Mesenchymal stem cell (in vitro differentiated cells and primary cell): ENCODE data around the gene MRPL38.
A peak's percentile ranks its signal among the peaks of the same experiment; 100 is the strongest.

Experiments used
- DNase-seq: peaks from one replicate; pipeline ENCODE4 v3.0.0-alpha.2; 2013
- H2AFZ ChIP-seq: one replicate; pipeline ENCODE4 v1.6.1; 2013; ENCODE audit warnings: low read depth, mild to moderate bottlenecking, control low read depth, inconsistent platforms, low read length, moderate library complexity
- H2AK5ac ChIP-seq: 2 replicates; pipeline ENCODE4 v1.6.1; 2013; ENCODE audit warnings: low read length, moderate library complexity, mild to moderate bottlenecking, inconsistent platforms; ENCODE audit not compliant: severe bottlenecking
- H2BK120ac ChIP-seq: one replicate; pipeline ENCODE4 v1.6.1; 2013; ENCODE audit warnings: low read depth, mild to moderate bottlenecking, inconsistent platforms, low read length, moderate library complexity
- H2BK12ac ChIP-seq, 2 experiments: one replicate each; pipeline ENCODE4 v1.6.1; 2013; ENCODE audit warnings: inconsistent platforms in 2 of 2, low read length in 2 of 2, mild to moderate bottlenecking in 2 of 2, moderate library complexity in 2 of 2, control low read depth in 1 of 2
- H2BK15ac ChIP-seq: one replicate; pipeline ENCODE4 v1.6.1; 2013; ENCODE audit warnings: mild to moderate bottlenecking, low read depth, inconsistent platforms; ENCODE audit not compliant: poor library complexity, severe bottlenecking
- H2BK5ac ChIP-seq: 2 replicates; pipeline ENCODE4 v1.6.1; 2013; ENCODE audit warnings: low read depth, mild to moderate bottlenecking, low read length, control low read depth, inconsistent platforms; ENCODE audit not compliant: poor library complexity, severe bottlenecking
- H3K14ac ChIP-seq, 2 experiments: one replicate each; pipeline ENCODE4 v1.6.1; 2013; ENCODE audit warnings: inconsistent platforms in 2 of 2, low read length in 2 of 2, control low read depth in 1 of 2, mild to moderate bottlenecking in 1 of 2, moderate library complexity in 1 of 2
- H3K18ac ChIP-seq, 2 experiments: one replicate each; pipeline ENCODE4 v1.6.1; 2013; ENCODE audit warnings: inconsistent platforms in 2 of 2, low read length in 2 of 2, control low read depth in 1 of 2, low read depth in 1 of 2, mild to moderate bottlenecking in 1 of 2
- H3K23ac ChIP-seq, 2 experiments: one replicate each; pipeline ENCODE4 v1.6.1; 2013; ENCODE audit warnings: inconsistent platforms in 2 of 2, low read length in 2 of 2, mild to moderate bottlenecking in 2 of 2, moderate library complexity in 2 of 2, control low read depth in 1 of 2
- H3K27ac ChIP-seq: 2 replicates; pipeline ENCODE4 v1.5.1; 2013; ENCODE audit warnings: mild to moderate bottlenecking, moderate library complexity, low read length, control low read depth, inconsistent platforms; ENCODE audit not compliant: poor library complexity, severe bottlenecking
- H3K27me3 ChIP-seq, 2 experiments: 2 replicates each; pipeline versions ENCODE4 v1.6.1 to v1.7.0; 2013; ENCODE audit warnings: low read length in 2 of 2, mild to moderate bottlenecking in 2 of 2, moderate library complexity in 2 of 2, control low read depth in 1 of 2, inconsistent platforms in 1 of 2; ENCODE audit not compliant: control insufficient read depth in 1 of 2, insufficient read depth in 1 of 2
- H3K36me3 ChIP-seq, 2 experiments: 2 replicates each; pipeline versions ENCODE4 v1.6.1 to v1.7.0; 2013; ENCODE audit warnings: low read length in 2 of 2, control low read depth in 1 of 2, inconsistent platforms in 1 of 2, low read depth in 1 of 2, mild to moderate bottlenecking in 1 of 2; ENCODE audit not compliant: insufficient read depth in 2 of 2, control insufficient read depth in 1 of 2
- H3K4ac ChIP-seq, 2 experiments: one replicate each; pipeline ENCODE4 v1.6.1; 2013; ENCODE audit warnings: inconsistent platforms in 2 of 2, low read length in 2 of 2, mild to moderate bottlenecking in 2 of 2, moderate library complexity in 2 of 2, control low read depth in 1 of 2, low read depth in 1 of 2
- H3K4me1 ChIP-seq: 2 replicates; pipeline ENCODE4 v1.6.1; 2013; ENCODE audit warnings: low read depth, low read length, control low read depth; ENCODE audit not compliant: control insufficient read depth, insufficient read depth
- H3K4me2 ChIP-seq: 2 replicates; pipeline ENCODE4 v1.6.1; 2013; ENCODE audit warnings: low read length, mild to moderate bottlenecking, inconsistent platforms; ENCODE audit not compliant: poor library complexity, severe bottlenecking
- H3K4me3 ChIP-seq, 2 experiments: 2 replicates each; pipeline versions ENCODE4 v1.5.1 to v1.7.0; 2013; ENCODE audit warnings: low read length in 2 of 2, mild to moderate bottlenecking in 2 of 2, control low read depth in 1 of 2, low read depth in 1 of 2; ENCODE audit not compliant: insufficient read depth in 1 of 2
- H3K79me1 ChIP-seq: replicated peaks from 2 replicates; pipeline ENCODE4 v1.6.1; 2013; ENCODE audit warnings: mild to moderate bottlenecking, control low read depth, low read length, inconsistent platforms; ENCODE audit not compliant: poor library complexity, severe bottlenecking
- H3K9ac ChIP-seq: 2 replicates; pipeline ENCODE4 v1.7.0; 2013; ENCODE audit warnings: mild to moderate bottlenecking, low read length, moderate library complexity
- H3K9me3 ChIP-seq: 2 replicates; pipeline ENCODE4 v1.7.0; 2013; ENCODE audit warnings: mild to moderate bottlenecking, low read length; ENCODE audit not compliant: control insufficient read depth
- H4K8ac ChIP-seq: one replicate; pipeline ENCODE4 v1.6.1; 2013; ENCODE audit warnings: inconsistent platforms, mild to moderate bottlenecking, low read length, moderate library complexity
- H4K91ac ChIP-seq: one replicate; pipeline ENCODE4 v1.6.1; 2013; ENCODE audit warnings: mild to moderate bottlenecking, low read length, inconsistent platforms
- WGBS: methylation state at CpG from one replicate; pipeline ENCODE4 v1.1.7; 2013; ENCODE audit warnings: mixed read lengths; 5-methylcytosine and 5-hydroxymethylcytosine counted together

MRPL38 gene

GRCh38 chr17:75922963-75923874 is 18.5 kb upstream of the MRPL38 start:
- H3K79me1 ChIP-seq, result no peaks in the 10 kb centered on the region
- 97% methylated on average over 19 of the region's 19 CpGs for WGBS
- H3K27me3 ChIP-seq, result no peaks in the 10 kb centered on the region
- no peak overlapping the region for H3K4me3 ChIP-seq
- no peak overlapping the region for H3K4me2 ChIP-seq
- no peak overlapping the region for H2BK5ac ChIP-seq
- DNase-seq, result no peak
- no peak overlapping the region for H3K4ac ChIP-seq
- no peak overlapping the region for H3K27ac ChIP-seq
- no peak overlapping the region for H3K18ac ChIP-seq
- H4K8ac ChIP-seq, result no peak overlapping the region
- H3K14ac ChIP-seq, result no peak overlapping the region
- H2BK120ac ChIP-seq, result no peak overlapping the region
- H4K91ac ChIP-seq, result no peak overlapping the region
- H2BK15ac ChIP-seq, result no peak overlapping the region
- no peaks in the 10 kb centered on the region for H3K9me3 ChIP-seq
- no peak overlapping the region for H2AK5ac ChIP-seq
- H3K4me1 ChIP-seq, result peaks cover 4% of the 10 kb centered on the region
- H2AFZ ChIP-seq, result peak overlapping the region; percentile 39
- H2BK12ac ChIP-seq, result no peak overlapping the region
- H3K9ac ChIP-seq, result no peak overlapping the region
- H3K23ac ChIP-seq, result no peak overlapping the region
- peaks cover 34 to 55% of the 10 kb centered on the region in 2 experiments for H3K36me3 ChIP-seq

- Histone ChIP-seq H4K8ac (no peak overlapping the region), H3K14ac (no peak overlapping the region), H3K27ac (no peak overlapping the region), H3K79me1 (no peaks in the 10 kb centered on the region), H2BK15ac (no peak overlapping the region), H3K18ac (no peak overlapping the region), H3K36me3 (peaks cover 42 to 52% of the 10 kb centered on the region in 2 experiments), H3K23ac (no peak overlapping the region), H4K91ac (no peak overlapping the region), H3K4me2 (no peak overlapping the region), H3K9ac (no peak overlapping the region), H3K4me3 (no peak overlapping the region), H2AK5ac (no peak overlapping the region), H2BK5ac (no peak overlapping the region), H2BK120ac (no peak overlapping the region), H3K4ac (no peak overlapping the region), H2AFZ (no peak overlapping the region), H2BK12ac (no peak overlapping the region), H3K4me1 (peaks cover 4% of the 10 kb centered on the region), H3K27me3 (no peaks in the 10 kb centered on the region), H3K9me3 (no peaks in the 10 kb centered on the region)
- DNase-seq, result no peak
- WGBS, result 89% methylated on average over 18 of the region's 18 CpGs
Observed at GRCh38 chr17:75922173-75922961, 17.7 kb upstream of the MRPL38 start.

- no peak overlapping the region for H2BK12ac ChIP-seq
- H3K9me3 ChIP-seq, result no peaks in the 10 kb centered on the region
- H2AFZ ChIP-seq, result no peak overlapping the region
- peak overlapping the region in 1 of 2 experiments; percentile 41 for H3K14ac ChIP-seq
- peaks cover 44% of the 10 kb centered on the region in 2 experiments for H3K36me3 ChIP-seq
- no peak overlapping the region for H3K23ac ChIP-seq
- H4K91ac ChIP-seq, result no peak overlapping the region
- no peak for DNase-seq
- no peak overlapping the region for H3K27ac ChIP-seq
- H2BK5ac ChIP-seq, result no peak overlapping the region
- no peak overlapping the region for H2BK15ac ChIP-seq
- peaks cover 4% of the 10 kb centered on the region for H3K4me1 ChIP-seq
- H3K4me3 ChIP-seq, result no peak overlapping the region
- no peak overlapping the region for H3K9ac ChIP-seq
- H4K8ac ChIP-seq, result no peak overlapping the region
- no peak overlapping the region for H2BK120ac ChIP-seq
- no peak overlapping the region for H3K4me2 ChIP-seq
- no peak overlapping the region for H3K18ac ChIP-seq
- H3K27me3 ChIP-seq, result no peaks in the 10 kb centered on the region
- H3K79me1 ChIP-seq, result no peaks in the 10 kb centered on the region
- 91% methylated on average over 15 of the region's 15 CpGs for WGBS
- no peak overlapping the region for H2AK5ac ChIP-seq
- H3K4ac ChIP-seq, result no peak overlapping the region
Observed at GRCh38 chr17:75921596-75921995, 16.9 kb upstream of the MRPL38 start.

- Histone ChIP-seq H3K36me3 (peaks cover 30 to 39% of the 10 kb centered on the region in 2 experiments), H2BK5ac (no peak overlapping the region), H2BK120ac (no peak overlapping the region), H4K91ac (no peak overlapping the region), H3K4me1 (peaks cover 4% of the 10 kb centered on the region), H4K8ac (no peak overlapping the region), H3K23ac (no peak overlapping the region), H2AFZ (no peak overlapping the region), H2BK12ac (no peak overlapping the region), H3K27ac (no peak overlapping the region), H2AK5ac (no peak overlapping the region), H3K4me3 (no peak overlapping the region), H2BK15ac (no peak overlapping the region), H3K14ac (no peak overlapping the region), H3K9me3 (no peaks in the 10 kb centered on the region), H3K79me1 (no peaks in the 10 kb centered on the region), H3K9ac (no peak overlapping the region), H3K4me2 (no peak overlapping the region), H3K27me3 (no peaks in the 10 kb centered on the region), H3K4ac (no peak overlapping the region), H3K18ac (no peak overlapping the region)
- no peak for DNase-seq
- WGBS, result 96% methylated on average over 11 of the region's 11 CpGs
Observed at GRCh38 chr17:75920045-75920560, 15.4 kb upstream of the MRPL38 start.
